GM23338 (cell line): ENCODE measurements around the gene HECTD1. TPM values are rescaled to one million over a fixed set of nuclear protein-coding genes. Genes with fewer than 3 reads are reported as not detected.

Experiments used
- CREB1 ChIP-seq: fragments of 250-450 bp; sonication (Bioruptor Pico); IDR thresholded peaks from 2 replicates; pipeline ENCODE4 v1.5.0; 2020; ENCODE audit warnings: low read depth, mild to moderate bottlenecking, moderate library complexity
- STAT1 ChIP-seq: IDR thresholded peaks from one replicate; pipeline ENCODE4 v1.6.1; 2016; ENCODE audit warnings: antibody characterized with exemption; ENCODE audit not compliant: unreplicated experiment
- polyA plus RNA-seq: library from polyadenylated mRNA; unstranded; fragments of >200 nt; fragmentation: Nextera tagmentation; extraction: Ambion mirVana; gene quantifications from 2 replicates; pipeline ENCODE4 v1.2.1, GENCODE V29; 2016
- total RNA-seq: library from RNA; depleted of rRNA; stranded (reverse); fragments of >200 nt; shearing (Covaris generic); gene quantifications from 2 replicates; pipeline ENCODE4 v1.2.3, GENCODE V29; 2014
- TF ChIP-seq, protein P1 (sequence below): fragments of 250-450 bp; sonication (Bioruptor Pico); IDR thresholded peaks from 2 replicates; pipeline ENCODE4 v1.5.0; 2020; ENCODE audit warnings: mild to moderate bottlenecking, moderate library complexity
- TF ChIP-seq, protein P2 (sequence below), 2 experiments: fragments of 200-600 bp in 1 of 2; sonication (generic) in 1 of 2; conservative IDR thresholded peaks; 2 replicates each; pipeline versions ENCODE4 v1.5.1 to v1.6.1; 2016 to 2017; ENCODE audit warnings: antibody characterized with exemption in 2 of 2, low read depth in 2 of 2, mild to moderate bottlenecking in 2 of 2, moderate library complexity in 1 of 2
- TF ChIP-seq, protein P3 (sequence below): IDR thresholded peaks from 2 replicates; pipeline ENCODE4 v1.6.1; 2016; ENCODE audit warnings: antibody characterized with exemption
- TF ChIP-seq, protein P4 (sequence below): IDR thresholded peaks from one replicate; pipeline ENCODE4 v1.6.1; 2018; ENCODE audit warnings: antibody characterized with exemption; ENCODE audit not compliant: unreplicated experiment

Gene HECTD1
- total and polyA plus RNA-seq, 2 experiments from 2014 or later = 42.1 to 132 TPM

DNA sequence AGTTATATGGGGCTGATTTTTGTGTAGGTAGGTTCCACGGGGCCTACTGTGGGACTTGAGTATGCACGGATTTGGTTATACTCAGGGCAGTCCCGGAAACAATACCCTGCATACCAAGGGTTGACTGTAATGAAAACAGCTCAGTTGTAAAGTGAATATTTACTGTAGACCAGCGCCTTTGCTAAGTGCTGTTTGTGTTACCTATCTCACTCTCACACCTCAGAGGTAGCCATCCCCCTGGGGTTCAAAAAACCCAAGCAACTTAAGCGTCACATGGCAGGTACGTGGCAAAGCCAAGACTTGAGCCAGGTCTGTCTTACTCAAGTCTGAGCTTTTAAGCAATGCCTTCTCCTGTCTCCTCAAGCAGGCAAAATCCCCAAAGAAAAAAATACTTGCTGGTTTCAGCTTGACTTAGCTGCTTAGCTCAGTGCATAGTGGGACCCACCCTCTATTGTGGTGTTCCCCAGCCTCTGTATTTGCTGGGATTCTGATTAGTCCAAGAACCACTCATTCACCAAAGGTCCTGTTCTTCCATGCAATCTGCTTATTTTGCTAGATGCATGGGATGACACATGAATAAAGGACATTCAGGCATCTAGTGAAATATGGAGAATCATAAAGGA lies 147.2 kb downstream of the HECTD1 start (continued):
- TF ChIP-seq, protein P1, sequence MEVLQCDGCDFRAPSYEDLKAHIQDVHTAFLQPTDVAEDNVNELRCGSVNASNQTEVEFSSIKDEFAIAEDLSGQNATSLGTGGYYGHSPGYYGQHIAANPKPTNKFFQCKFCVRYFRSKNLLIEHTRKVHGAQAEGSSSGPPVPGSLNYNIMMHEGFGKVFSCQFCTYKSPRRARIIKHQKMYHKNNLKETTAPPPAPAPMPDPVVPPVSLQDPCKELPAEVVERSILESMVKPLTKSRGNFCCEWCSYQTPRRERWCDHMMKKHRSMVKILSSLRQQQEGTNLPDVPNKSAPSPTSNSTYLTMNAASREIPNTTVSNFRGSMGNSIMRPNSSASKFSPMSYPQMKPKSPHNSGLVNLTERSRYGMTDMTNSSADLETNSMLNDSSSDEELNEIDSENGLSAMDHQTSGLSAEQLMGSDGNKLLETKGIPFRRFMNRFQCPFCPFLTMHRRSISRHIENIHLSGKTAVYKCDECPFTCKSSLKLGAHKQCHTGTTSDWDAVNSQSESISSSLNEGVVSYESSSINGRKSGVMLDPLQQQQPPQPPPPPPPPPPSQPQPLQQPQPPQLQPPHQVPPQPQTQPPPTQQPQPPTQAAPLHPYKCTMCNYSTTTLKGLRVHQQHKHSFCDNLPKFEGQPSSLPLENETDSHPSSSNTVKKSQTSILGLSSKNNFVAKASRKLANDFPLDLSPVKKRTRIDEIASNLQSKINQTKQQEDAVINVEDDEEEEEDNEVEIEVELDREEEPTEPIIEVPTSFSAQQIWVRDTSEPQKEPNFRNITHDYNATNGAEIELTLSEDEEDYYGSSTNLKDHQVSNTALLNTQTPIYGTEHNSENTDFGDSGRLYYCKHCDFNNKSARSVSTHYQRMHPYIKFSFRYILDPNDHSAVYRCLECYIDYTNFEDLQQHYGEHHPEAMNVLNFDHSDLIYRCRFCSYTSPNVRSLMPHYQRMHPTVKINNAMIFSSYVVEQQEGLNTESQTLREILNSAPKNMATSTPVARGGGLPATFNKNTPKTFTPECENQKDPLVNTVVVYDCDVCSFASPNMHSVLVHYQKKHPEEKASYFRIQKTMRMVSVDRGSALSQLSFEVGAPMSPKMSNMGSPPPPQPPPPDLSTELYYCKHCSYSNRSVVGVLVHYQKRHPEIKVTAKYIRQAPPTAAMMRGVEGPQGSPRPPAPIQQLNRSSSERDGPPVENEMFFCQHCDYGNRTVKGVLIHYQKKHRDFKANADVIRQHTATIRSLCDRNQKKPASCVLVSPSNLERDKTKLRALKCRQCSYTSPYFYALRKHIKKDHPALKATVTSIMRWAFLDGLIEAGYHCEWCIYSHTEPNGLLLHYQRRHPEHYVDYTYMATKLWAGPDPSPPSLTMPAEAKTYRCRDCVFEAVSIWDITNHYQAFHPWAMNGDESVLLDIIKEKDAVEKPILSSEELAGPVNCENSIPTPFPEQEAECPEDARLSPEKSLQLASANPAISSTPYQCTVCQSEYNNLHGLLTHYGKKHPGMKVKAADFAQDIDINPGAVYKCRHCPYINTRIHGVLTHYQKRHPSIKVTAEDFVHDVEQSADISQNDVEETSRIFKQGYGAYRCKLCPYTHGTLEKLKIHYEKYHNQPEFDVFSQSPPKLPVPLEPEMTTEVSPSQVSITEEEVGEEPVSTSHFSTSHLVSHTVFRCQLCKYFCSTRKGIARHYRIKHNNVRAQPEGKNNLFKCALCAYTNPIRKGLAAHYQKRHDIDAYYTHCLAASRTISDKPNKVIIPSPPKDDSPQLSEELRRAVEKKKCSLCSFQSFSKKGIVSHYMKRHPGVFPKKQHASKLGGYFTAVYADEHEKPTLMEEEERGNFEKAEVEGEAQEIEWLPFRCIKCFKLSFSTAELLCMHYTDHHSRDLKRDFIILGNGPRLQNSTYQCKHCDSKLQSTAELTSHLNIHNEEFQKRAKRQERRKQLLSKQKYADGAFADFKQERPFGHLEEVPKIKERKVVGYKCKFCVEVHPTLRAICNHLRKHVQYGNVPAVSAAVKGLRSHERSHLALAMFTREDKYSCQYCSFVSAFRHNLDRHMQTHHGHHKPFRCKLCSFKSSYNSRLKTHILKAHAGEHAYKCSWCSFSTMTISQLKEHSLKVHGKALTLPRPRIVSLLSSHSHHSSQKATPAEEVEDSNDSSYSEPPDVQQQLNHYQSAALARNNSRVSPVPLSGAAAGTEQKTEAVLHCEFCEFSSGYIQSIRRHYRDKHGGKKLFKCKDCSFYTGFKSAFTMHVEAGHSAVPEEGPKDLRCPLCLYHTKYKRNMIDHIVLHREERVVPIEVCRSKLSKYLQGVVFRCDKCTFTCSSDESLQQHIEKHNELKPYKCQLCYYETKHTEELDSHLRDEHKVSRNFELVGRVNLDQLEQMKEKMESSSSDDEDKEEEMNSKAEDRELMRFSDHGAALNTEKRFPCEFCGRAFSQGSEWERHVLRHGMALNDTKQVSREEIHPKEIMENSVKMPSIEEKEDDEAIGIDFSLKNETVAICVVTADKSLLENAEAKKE (CRISPR knock-in tag) = no peak
- TF ChIP-seq, protein P2, sequence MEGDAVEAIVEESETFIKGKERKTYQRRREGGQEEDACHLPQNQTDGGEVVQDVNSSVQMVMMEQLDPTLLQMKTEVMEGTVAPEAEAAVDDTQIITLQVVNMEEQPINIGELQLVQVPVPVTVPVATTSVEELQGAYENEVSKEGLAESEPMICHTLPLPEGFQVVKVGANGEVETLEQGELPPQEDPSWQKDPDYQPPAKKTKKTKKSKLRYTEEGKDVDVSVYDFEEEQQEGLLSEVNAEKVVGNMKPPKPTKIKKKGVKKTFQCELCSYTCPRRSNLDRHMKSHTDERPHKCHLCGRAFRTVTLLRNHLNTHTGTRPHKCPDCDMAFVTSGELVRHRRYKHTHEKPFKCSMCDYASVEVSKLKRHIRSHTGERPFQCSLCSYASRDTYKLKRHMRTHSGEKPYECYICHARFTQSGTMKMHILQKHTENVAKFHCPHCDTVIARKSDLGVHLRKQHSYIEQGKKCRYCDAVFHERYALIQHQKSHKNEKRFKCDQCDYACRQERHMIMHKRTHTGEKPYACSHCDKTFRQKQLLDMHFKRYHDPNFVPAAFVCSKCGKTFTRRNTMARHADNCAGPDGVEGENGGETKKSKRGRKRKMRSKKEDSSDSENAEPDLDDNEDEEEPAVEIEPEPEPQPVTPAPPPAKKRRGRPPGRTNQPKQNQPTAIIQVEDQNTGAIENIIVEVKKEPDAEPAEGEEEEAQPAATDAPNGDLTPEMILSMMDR (conservative IDR thresholded peaks at IDR 0.05; ENCODE audit: low read depth in 2 of 2) = no peak
- TF ChIP-seq STAT1 (no peak), CREB1 (CRISPR knock-in tag) (no peak)
- TF ChIP-seq, protein P3, sequence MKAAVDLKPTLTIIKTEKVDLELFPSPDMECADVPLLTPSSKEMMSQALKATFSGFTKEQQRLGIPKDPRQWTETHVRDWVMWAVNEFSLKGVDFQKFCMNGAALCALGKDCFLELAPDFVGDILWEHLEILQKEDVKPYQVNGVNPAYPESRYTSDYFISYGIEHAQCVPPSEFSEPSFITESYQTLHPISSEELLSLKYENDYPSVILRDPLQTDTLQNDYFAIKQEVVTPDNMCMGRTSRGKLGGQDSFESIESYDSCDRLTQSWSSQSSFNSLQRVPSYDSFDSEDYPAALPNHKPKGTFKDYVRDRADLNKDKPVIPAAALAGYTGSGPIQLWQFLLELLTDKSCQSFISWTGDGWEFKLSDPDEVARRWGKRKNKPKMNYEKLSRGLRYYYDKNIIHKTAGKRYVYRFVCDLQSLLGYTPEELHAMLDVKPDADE = no peak
- TF ChIP-seq, protein P4, sequence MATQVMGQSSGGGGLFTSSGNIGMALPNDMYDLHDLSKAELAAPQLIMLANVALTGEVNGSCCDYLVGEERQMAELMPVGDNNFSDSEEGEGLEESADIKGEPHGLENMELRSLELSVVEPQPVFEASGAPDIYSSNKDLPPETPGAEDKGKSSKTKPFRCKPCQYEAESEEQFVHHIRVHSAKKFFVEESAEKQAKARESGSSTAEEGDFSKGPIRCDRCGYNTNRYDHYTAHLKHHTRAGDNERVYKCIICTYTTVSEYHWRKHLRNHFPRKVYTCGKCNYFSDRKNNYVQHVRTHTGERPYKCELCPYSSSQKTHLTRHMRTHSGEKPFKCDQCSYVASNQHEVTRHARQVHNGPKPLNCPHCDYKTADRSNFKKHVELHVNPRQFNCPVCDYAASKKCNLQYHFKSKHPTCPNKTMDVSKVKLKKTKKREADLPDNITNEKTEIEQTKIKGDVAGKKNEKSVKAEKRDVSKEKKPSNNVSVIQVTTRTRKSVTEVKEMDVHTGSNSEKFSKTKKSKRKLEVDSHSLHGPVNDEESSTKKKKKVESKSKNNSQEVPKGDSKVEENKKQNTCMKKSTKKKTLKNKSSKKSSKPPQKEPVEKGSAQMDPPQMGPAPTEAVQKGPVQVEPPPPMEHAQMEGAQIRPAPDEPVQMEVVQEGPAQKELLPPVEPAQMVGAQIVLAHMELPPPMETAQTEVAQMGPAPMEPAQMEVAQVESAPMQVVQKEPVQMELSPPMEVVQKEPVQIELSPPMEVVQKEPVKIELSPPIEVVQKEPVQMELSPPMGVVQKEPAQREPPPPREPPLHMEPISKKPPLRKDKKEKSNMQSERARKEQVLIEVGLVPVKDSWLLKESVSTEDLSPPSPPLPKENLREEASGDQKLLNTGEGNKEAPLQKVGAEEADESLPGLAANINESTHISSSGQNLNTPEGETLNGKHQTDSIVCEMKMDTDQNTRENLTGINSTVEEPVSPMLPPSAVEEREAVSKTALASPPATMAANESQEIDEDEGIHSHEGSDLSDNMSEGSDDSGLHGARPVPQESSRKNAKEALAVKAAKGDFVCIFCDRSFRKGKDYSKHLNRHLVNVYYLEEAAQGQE = no peak
